ENCODE measurements around the gene SRL. TPM values are rescaled to one million over a fixed set of nuclear protein-coding genes. Genes with fewer than 3 reads are reported as not detected.

The SRL gene
- polyA plus RNA-seq: 1 to 10 TPM in 3 of 4 donors, under 1 TPM in 1; 0.45 to 3.2 (median 2.6) TPM
- long read RNA-seq, donor 1: 0 reads
- long read RNA-seq, donor 2: 0 reads
- long read RNA-seq, donor 3: 0 reads
- long read RNA-seq, donor 4: 0 reads
- long read RNA-seq, donor 5: 0 reads
- long read RNA-seq, donor 6, full-length matches to known transcripts: 1 of 1 reads
- long read RNA-seq, donor 6, partial matches to known transcripts: 0 of 1 reads
- long read RNA-seq, donor 6, other reads (novel, unspliced or antisense): 0 of 1 reads
- long read RNA-seq, donor 7, full-length matches to known transcripts: 115 of 151 reads
- long read RNA-seq, donor 7, partial matches to known transcripts: 19 of 151 reads
- long read RNA-seq, donor 7, other reads (novel, unspliced or antisense): 17 of 151 reads
- long read RNA-seq, donor 8, full-length matches to known transcripts: 4 of 4 reads
- long read RNA-seq, donor 8, partial matches to known transcripts: 0 of 4 reads
- long read RNA-seq, donor 8, other reads (novel, unspliced or antisense): 0 of 4 reads
- long read RNA-seq, donor 9: 0 reads
- long read RNA-seq, donor 10: 0 reads

DNA sequence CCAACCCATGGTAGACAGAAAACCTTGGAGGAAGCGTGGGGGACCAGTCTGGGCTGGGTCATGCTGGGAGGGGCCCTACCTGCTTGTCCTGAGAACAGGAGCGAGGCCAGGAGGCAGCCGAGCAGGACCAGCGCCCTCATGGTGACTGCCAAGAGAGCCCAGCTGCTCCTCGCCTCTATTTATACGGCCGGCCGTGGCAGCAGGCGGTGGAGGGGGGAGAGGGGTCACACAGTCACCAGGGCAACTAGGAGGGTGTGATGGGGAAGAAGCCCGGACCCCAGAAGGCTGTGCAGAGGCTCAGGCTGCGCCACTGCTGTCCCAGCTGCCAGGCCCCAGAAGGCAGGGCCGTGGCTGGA, at the start of gene SRL:
Gene SRL (minus strand): TSS at position 153 of the 356 bp plus-strand sequence. CDS start 13 bp downstream, at position 140.
- DNase-seq: no peak
- Histone ChIP-seq H3K27me3 (ENCODE audit: control insufficient read depth in 3 of 3, insufficient read depth in 3 of 3, low read length in 3 of 3) (peaks cover 0 to 5% (median 0%) of the 10 kb centered on the region in 3 donors), H3K36me3 (ENCODE audit: control insufficient read depth in 3 of 3, insufficient read depth in 2 of 3, low read depth in 1 of 3, low read length in 3 of 3) (peaks cover 0 to 4% (median 0%) of the 10 kb centered on the region in 3 donors), H3K27ac (ENCODE audit: low read depth in 1 of 3, low read length in 2 of 3) (no peak within 1 kb of the TSS), H3K4me3 (ENCODE audit: low read depth in 1 of 3, low read length in 3 of 3) (no peak within 1 kb of the TSS), H3K9me3 (ENCODE audit: control insufficient read depth in 2 of 2, insufficient read depth in 1 of 2, low read depth in 1 of 2, low read length in 1 of 2) (peaks cover 0 to 8% of the 10 kb centered on the region in 2 donors), H3K4me1 (ENCODE audit: control insufficient read depth in 3 of 3, insufficient read depth in 2 of 3, low read depth in 1 of 3, low read length in 2 of 3) (peaks cover 0 to 8% (median 4%) of the 10 kb centered on the region in 3 donors)
- 66 to 74% (median 69%) methylated on average over 12 of the region's 12 CpGs for WGBS, 3 donors
- no peak for FAIRE-seq

DNA sequence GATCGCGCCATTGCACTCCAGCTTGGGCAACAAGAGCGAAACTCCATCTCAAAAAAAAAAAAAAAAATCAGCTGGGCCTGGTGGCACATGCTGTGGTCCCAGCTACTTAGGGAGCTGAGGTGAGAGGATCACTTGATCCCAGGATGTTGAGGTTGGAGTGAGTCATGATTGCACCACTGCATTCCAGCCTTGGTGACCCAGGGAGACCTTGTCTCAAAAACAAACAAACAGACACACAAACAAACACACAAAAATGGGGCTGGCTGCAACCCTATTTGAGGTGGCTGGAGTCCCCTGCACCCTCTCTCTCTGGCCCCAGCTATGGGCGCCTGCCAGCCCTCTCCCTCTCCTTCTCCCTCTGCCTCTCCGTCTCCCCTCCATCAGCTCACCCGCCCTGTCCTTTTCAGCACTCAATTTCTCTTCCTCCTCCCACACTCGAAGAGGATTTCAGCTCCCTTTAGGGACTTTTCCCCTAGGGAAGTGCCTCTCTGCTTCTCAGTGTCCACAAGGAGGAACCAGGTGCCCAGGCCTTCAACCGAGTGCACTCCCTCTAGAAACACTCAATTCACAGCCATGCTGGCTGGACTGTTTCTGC, 48.5 kb upstream of the SRL start:
- no peak overlapping the region for H3K4me3 ChIP-seq (ENCODE audit: low read depth in 1 of 3, low read length in 3 of 3)
- 73 to 82% (median 77%) methylated on average over 7 to 8 of the region's 8 CpGs for WGBS, 3 donors
- H3K27me3 ChIP-seq (ENCODE audit: control insufficient read depth in 3 of 3, insufficient read depth in 3 of 3, low read length in 3 of 3): no peaks in the 10 kb centered on the region
- FAIRE-seq (no peak), DNase-seq (no peak)
- H3K27ac ChIP-seq (ENCODE audit: low read depth in 1 of 3, low read length in 2 of 3): no peak overlapping the region
- H3K9me3 ChIP-seq (ENCODE audit: control insufficient read depth in 2 of 2, insufficient read depth in 1 of 2, low read depth in 1 of 2, low read length in 1 of 2): no peaks in the 10 kb centered on the region
- no peaks in the 10 kb centered on the region for H3K36me3 ChIP-seq (ENCODE audit: control insufficient read depth in 3 of 3, insufficient read depth in 2 of 3, low read depth in 1 of 3, low read length in 3 of 3)
- peaks cover 0 to 17% (median 0%) of the 10 kb centered on the region in 3 donors for H3K4me1 ChIP-seq (ENCODE audit: control insufficient read depth in 3 of 3, insufficient read depth in 2 of 3, low read depth in 1 of 3, low read length in 2 of 3)

DNA sequence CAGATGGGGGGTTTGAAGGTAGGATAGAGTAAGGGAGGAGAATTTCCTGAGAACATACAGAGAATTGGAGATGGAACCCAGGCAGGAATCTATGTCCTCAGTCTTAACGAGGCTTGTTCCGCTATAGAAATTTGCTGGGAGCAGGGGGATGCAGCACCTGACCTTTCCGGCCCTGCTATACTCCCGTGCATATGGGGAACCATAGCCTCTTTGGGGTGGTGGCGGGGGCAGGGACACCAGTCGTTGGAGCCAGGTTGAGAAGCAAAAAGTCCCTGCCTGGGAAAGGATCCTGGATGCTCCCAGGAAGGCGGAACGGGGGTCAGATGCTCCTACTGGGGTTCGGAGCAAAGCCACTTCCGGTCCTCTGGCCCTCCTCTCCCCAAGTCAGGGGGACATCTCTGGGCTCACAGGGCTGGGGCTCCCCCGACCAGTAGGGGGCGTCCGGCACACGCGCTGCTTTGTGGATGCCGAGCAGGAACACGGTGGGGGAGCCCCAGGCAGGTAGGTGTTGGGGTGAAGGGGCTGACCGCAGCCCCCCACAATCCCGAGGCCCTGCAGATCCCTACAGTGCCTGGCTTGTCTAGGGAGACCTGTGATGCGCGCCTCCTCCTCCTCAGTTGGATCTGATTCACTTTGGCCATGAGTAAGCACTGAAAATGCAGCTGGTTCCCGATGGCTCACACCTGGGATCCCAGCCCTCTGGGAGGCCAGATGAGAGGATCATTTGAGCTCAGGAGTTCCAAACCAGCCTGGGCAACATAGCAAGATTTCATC, 46.5 kb upstream of the SRL start:
- 12 to 16% (median 15%) methylated on average over 15 to 22 of the region's 22 CpGs for WGBS, 3 donors
- H3K27me3 ChIP-seq (ENCODE audit: control insufficient read depth in 3 of 3, insufficient read depth in 3 of 3, low read length in 3 of 3): peaks cover 0 to 3% (median 0%) of the 10 kb centered on the region in 3 donors
- H3K36me3 ChIP-seq (ENCODE audit: control insufficient read depth in 3 of 3, insufficient read depth in 2 of 3, low read depth in 1 of 3, low read length in 3 of 3): no peaks in the 10 kb centered on the region
- DNase-seq: peak; percentile 69 to 87
- H3K9me3 ChIP-seq (ENCODE audit: control insufficient read depth in 2 of 2, insufficient read depth in 1 of 2, low read depth in 1 of 2, low read length in 1 of 2): no peaks in the 10 kb centered on the region
- no peak overlapping the region for H3K4me3 ChIP-seq (ENCODE audit: low read depth in 1 of 3, low read length in 3 of 3)
- peaks cover 0 to 6% (median 0%) of the 10 kb centered on the region in 3 donors for H3K4me1 ChIP-seq (ENCODE audit: control insufficient read depth in 3 of 3, insufficient read depth in 2 of 3, low read depth in 1 of 3, low read length in 2 of 3)
- no peak overlapping the region for H3K27ac ChIP-seq (ENCODE audit: low read depth in 1 of 3, low read length in 2 of 3)
- FAIRE-seq: no peak

DNA sequence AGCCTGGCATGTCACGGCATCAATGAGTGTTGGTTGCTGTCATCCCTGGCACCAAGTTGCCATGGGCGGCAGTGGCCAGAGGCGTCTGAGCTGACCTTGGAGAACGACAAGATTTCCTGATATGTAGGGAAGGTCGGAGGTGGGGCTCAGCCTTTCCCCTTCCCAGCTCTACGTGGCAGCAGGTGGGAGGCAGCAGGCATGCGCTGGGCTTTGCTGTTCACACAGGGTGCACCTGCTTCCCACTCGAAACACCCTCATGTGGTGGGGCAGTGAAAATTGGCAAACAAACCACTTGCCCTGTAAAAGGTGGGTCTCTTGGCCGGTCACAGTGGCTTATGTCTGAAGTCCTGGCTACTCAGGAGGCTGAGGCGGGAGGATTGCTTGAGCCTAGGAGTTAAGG, 43.3 kb upstream of the SRL start:
- peaks cover 0 to 3% (median 0%) of the 10 kb centered on the region in 3 donors for H3K27me3 ChIP-seq (ENCODE audit: control insufficient read depth in 3 of 3, insufficient read depth in 3 of 3, low read length in 3 of 3)
- peaks cover 0 to 8% of the 10 kb centered on the region in 2 donors for H3K9me3 ChIP-seq (ENCODE audit: control insufficient read depth in 2 of 2, insufficient read depth in 1 of 2, low read depth in 1 of 2, low read length in 1 of 2)
- FAIRE-seq (no peak), DNase-seq (no peak)
- no peak overlapping the region for H3K27ac ChIP-seq (ENCODE audit: low read depth in 1 of 3, low read length in 2 of 3)
- no peak overlapping the region for H3K4me3 ChIP-seq (ENCODE audit: low read depth in 1 of 3, low read length in 3 of 3)
- H3K36me3 ChIP-seq (ENCODE audit: control insufficient read depth in 3 of 3, insufficient read depth in 2 of 3, low read depth in 1 of 3, low read length in 3 of 3): no peaks in the 10 kb centered on the region
- H3K4me1 ChIP-seq (ENCODE audit: control insufficient read depth in 3 of 3, insufficient read depth in 2 of 3, low read depth in 1 of 3, low read length in 2 of 3): peaks cover 0 to 5% (median 0%) of the 10 kb centered on the region in 3 donors
- WGBS, 3 donors: 38 to 75% (median 51%) methylated on average over 10 of the region's 10 CpGs

DNA sequence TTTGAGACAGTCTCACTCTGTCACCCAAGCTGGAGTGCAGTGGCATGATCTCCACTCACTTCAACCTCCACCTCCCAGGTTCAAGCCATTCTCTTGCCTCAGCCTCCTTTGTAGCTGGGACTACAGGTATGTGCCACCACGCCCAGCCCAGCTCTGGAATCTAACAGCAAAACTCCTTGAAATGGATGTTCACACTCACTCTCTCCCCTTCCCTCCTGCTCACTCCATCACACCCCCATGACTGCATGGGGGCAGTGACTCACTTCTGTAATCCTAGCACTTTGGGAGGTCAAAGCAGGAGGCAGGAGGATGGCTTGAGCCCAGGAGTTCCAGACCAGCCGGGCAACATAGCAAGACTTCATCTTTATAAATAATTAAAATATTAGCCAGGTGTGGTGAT, 42.1 kb upstream of the SRL start:
- H3K9me3 ChIP-seq (ENCODE audit: control insufficient read depth in 2 of 2, insufficient read depth in 1 of 2, low read depth in 1 of 2, low read length in 1 of 2): peaks cover 0 to 8% of the 10 kb centered on the region in 2 donors
- FAIRE-seq (no peak), DNase-seq (no peak)
- H3K36me3 ChIP-seq (ENCODE audit: control insufficient read depth in 3 of 3, insufficient read depth in 2 of 3, low read depth in 1 of 3, low read length in 3 of 3): no peaks in the 10 kb centered on the region
- 60 to 80% (median 66%) methylated on average over 2 of the region's 2 CpGs for WGBS, 3 donors
- no peak overlapping the region for H3K4me3 ChIP-seq (ENCODE audit: low read depth in 1 of 3, low read length in 3 of 3)
- H3K4me1 ChIP-seq (ENCODE audit: control insufficient read depth in 3 of 3, insufficient read depth in 2 of 3, low read depth in 1 of 3, low read length in 2 of 3): peaks cover 0 to 5% (median 0%) of the 10 kb centered on the region in 3 donors
- peaks cover 0 to 3% (median 0%) of the 10 kb centered on the region in 3 donors for H3K27me3 ChIP-seq (ENCODE audit: control insufficient read depth in 3 of 3, insufficient read depth in 3 of 3, low read length in 3 of 3)
- no peak overlapping the region for H3K27ac ChIP-seq (ENCODE audit: low read depth in 1 of 3, low read length in 2 of 3)

DNA sequence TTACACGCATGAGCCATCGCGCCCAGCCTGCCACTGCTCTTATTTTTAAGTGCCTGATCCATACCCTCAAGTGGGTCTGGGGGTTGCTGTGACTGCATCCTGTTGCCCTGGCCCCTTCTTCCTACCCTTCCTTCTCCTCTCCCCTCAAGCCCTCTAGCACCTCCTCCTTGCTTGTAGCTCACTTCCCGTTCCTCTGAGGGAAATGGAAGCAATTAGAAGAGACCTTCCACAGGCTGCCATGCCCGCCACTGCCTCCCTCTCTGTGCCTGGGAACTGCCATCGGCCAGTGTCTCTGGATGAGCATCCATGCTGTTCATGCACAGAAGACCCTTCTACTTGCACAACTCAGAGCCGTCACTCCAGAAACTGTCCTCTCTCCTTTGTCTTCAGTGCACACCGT, 41.6 kb upstream of the SRL start:
- H3K27ac ChIP-seq (ENCODE audit: low read depth in 1 of 3, low read length in 2 of 3): no peak overlapping the region
- FAIRE-seq: no peak
- H3K4me3 ChIP-seq (ENCODE audit: low read depth in 1 of 3, low read length in 3 of 3): no peak overlapping the region
- peaks cover 0 to 8% of the 10 kb centered on the region in 2 donors for H3K9me3 ChIP-seq (ENCODE audit: control insufficient read depth in 2 of 2, insufficient read depth in 1 of 2, low read depth in 1 of 2, low read length in 1 of 2)
- H3K36me3 ChIP-seq (ENCODE audit: control insufficient read depth in 3 of 3, insufficient read depth in 2 of 3, low read depth in 1 of 3, low read length in 3 of 3): no peaks in the 10 kb centered on the region
- H3K27me3 ChIP-seq (ENCODE audit: control insufficient read depth in 3 of 3, insufficient read depth in 3 of 3, low read length in 3 of 3): peaks cover 0 to 3% (median 0%) of the 10 kb centered on the region in 3 donors
- 76 to 78% (median 78%) methylated on average over 8 of the region's 8 CpGs for WGBS, 3 donors
- peaks cover 0 to 5% (median 0%) of the 10 kb centered on the region in 3 donors for H3K4me1 ChIP-seq (ENCODE audit: control insufficient read depth in 3 of 3, insufficient read depth in 2 of 3, low read depth in 1 of 3, low read length in 2 of 3)
- no peak for DNase-seq

DNA sequence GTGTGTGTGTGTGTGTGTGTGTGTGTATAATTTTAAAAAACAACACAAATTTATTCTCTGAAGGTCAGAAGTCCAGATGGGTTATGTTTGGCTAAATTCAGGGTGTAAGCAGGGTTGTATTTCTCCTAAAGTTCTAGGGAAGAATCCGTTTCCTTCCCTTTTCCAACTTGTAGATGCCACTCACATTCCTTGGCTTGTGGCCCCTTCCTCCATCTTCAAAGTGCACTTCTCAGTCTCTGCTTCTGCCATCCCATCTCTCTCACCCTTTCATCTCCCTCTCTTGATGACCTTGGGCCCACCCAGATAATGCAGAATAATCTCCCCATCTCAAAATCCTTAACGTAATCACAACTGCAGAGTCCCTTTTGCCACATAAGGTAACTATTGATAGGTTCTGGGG, 38.7 kb upstream of the SRL start:
- no peak overlapping the region for H3K27ac ChIP-seq (ENCODE audit: low read depth in 1 of 3, low read length in 2 of 3)
- H3K4me1 ChIP-seq (ENCODE audit: control insufficient read depth in 3 of 3, insufficient read depth in 2 of 3, low read depth in 1 of 3, low read length in 2 of 3): no peaks in the 10 kb centered on the region
- no peaks in the 10 kb centered on the region for H3K36me3 ChIP-seq (ENCODE audit: control insufficient read depth in 3 of 3, insufficient read depth in 2 of 3, low read depth in 1 of 3, low read length in 3 of 3)
- H3K4me3 ChIP-seq (ENCODE audit: low read depth in 1 of 3, low read length in 3 of 3): no peak overlapping the region
- peaks cover 0 to 3% (median 0%) of the 10 kb centered on the region in 3 donors for H3K27me3 ChIP-seq (ENCODE audit: control insufficient read depth in 3 of 3, insufficient read depth in 3 of 3, low read length in 3 of 3)
- DNase-seq: no peak
- no peak for FAIRE-seq
- WGBS, 3 donors: 86 to 95% (median 87%) methylated on average over 2 of the region's 2 CpGs
- peaks cover 0 to 8% of the 10 kb centered on the region in 2 donors for H3K9me3 ChIP-seq (ENCODE audit: control insufficient read depth in 2 of 2, insufficient read depth in 1 of 2, low read depth in 1 of 2, low read length in 1 of 2)

DNA sequence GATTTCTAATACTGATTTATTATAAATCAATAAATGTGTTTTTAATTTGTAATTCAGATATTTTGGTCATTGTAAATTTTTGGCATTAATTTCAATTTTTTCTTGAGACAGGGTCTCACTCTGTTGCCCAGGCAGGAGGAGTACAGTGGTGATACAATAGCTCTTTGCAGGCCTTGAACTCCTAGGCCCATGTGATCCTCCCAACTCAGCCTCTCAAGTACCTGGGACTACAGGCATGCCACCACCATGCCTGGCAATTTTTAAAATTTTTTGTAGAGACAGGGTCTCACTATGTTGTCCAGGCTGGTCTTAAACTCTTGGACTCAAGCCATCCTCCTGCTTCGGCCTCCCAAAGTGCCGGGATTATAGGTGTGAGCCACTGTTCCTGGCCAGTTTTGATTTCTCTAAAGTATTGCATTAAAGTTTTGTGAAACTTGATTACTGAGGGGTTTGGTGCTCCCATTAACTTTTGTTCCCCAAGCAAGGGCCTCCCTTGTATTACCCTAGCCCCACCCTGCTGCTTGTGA, 36.2 kb upstream of the SRL start:
- H3K4me3 ChIP-seq (ENCODE audit: low read depth in 1 of 3, low read length in 3 of 3): no peak overlapping the region
- peaks cover 0 to 4% (median 0%) of the 10 kb centered on the region in 3 donors for H3K4me1 ChIP-seq (ENCODE audit: control insufficient read depth in 3 of 3, insufficient read depth in 2 of 3, low read depth in 1 of 3, low read length in 2 of 3)
- DNase-seq (no peak), FAIRE-seq (no peak)
- H3K27ac ChIP-seq (ENCODE audit: low read depth in 1 of 3, low read length in 2 of 3): no peak overlapping the region
- H3K27me3 ChIP-seq (ENCODE audit: control insufficient read depth in 3 of 3, insufficient read depth in 3 of 3, low read length in 3 of 3): no peaks in the 10 kb centered on the region
- H3K36me3 ChIP-seq (ENCODE audit: control insufficient read depth in 3 of 3, insufficient read depth in 2 of 3, low read depth in 1 of 3, low read length in 3 of 3): no peaks in the 10 kb centered on the region
- H3K9me3 ChIP-seq (ENCODE audit: control insufficient read depth in 2 of 2, insufficient read depth in 1 of 2, low read depth in 1 of 2, low read length in 1 of 2): peaks cover 0 to 8% of the 10 kb centered on the region in 2 donors
- 96 to 97% (median 97%) methylated on average over 2 of the region's 2 CpGs for WGBS, 3 donors
